GM12878 (cell line): ENCODE data around the gene ABCC1. TPM values are rescaled to one million over a fixed set of nuclear protein-coding genes. Genes with fewer than 3 reads are reported as not detected.

ENCODE experiments used
- ATAC-seq: fragments of 200-7000 bp; cut with Tn5 transposase; 3 replicates; pipeline ENCODE4 v1.9.1; 2020; ENCODE audit warnings: mild to moderate bottlenecking, moderate library complexity
- BruUV-seq: library from RNA; stranded (reverse); fragments of 400-500 nt; replicated peaks from 2 replicates; lab custom pipeline; 2021; lab: Mats Ljungman, UMichigan
- CTCF ChIA-PET: fragments of 300-600 bp; sonication (Branson Sonifier 250); formaldehyde crosslinking; extraction: SDS; loops from one replicate; lab custom pipeline; 2021; ENCODE audit warnings: inconsistent platforms; lab: Yijun Ruan, JAX
- POLR2A ChIA-PET: fragments of 350-600 bp; formaldehyde crosslinking; extraction: SDS; loops from one replicate; lab custom pipeline; 2021; ENCODE audit warnings: inconsistent platforms; lab: Charles Lee
- RAD21 ChIA-PET: fragments of 300-600 bp; sonication (Branson Sonifier 250); formaldehyde crosslinking; loops from one replicate; lab custom pipeline; 2023; ENCODE audit warnings: antibody characterized with exemption; ENCODE audit not compliant: unreplicated experiment; lab: Charles Lee
- SMC1A ChIA-PET: fragments of 300-600 bp; sonication (Branson Sonifier 250); formaldehyde crosslinking; loops from one replicate; lab custom pipeline; 2023; ENCODE audit not compliant: unreplicated experiment, uncharacterized antibody; lab: Charles Lee
- DNase-seq: peaks from one replicate; pipeline ENCODE4 v3.0.0-alpha.2; 2011; ENCODE audit warnings: low read depth, low spot score
- FAIRE-seq: peaks from 3 replicates; lab custom pipeline; 2011; peaks lifted over from hg19 to GRCh38; lab: Jason Lieb, UNC
- H2AFZ ChIP-seq: 2 replicates; pipeline ENCODE4 v1.6.0; 2011; ENCODE audit warnings: low read depth, low read length, control low read depth; ENCODE audit not compliant: control insufficient read depth
- H3K27ac ChIP-seq: 2 replicates; pipeline ENCODE4 v1.5.1; 2011; ENCODE audit warnings: control low read depth; ENCODE audit not compliant: control insufficient read depth, insufficient read depth
- H3K27me3 ChIP-seq, 2 experiments: replicated peaks in 1 of 2; 2 replicates each; pipeline versions ENCODE4 v1.6.0 to v1.6.1; 2011; ENCODE audit warnings: low read length in 1 of 2; ENCODE audit not compliant: control insufficient read depth in 2 of 2, insufficient read depth in 2 of 2
- H3K36me3 ChIP-seq, 2 experiments: 2 replicates each; pipeline ENCODE4 v1.5.1; 2011; ENCODE audit warnings: low read length in 1 of 2; ENCODE audit not compliant: control insufficient read depth in 2 of 2, insufficient read depth in 2 of 2
- H3K4me1 ChIP-seq: 2 replicates; pipeline ENCODE4 v1.6.1; 2011; ENCODE audit warnings: mild to moderate bottlenecking, low read length, moderate library complexity, mixed read lengths; ENCODE audit not compliant: control insufficient read depth, insufficient read depth
- H3K4me2 ChIP-seq: 2 replicates; pipeline ENCODE4 v1.6.0; 2011; ENCODE audit warnings: control low read depth; ENCODE audit not compliant: control insufficient read depth, insufficient read depth
- H3K4me3 ChIP-seq: fragments of 200-600 bp; sonication (generic); 2 replicates; pipeline ENCODE4 v1.5.1; 2016
- H3K79me2 ChIP-seq: 2 replicates; pipeline ENCODE4 v1.6.0; 2011; ENCODE audit warnings: low read length; ENCODE audit not compliant: control insufficient read depth, insufficient read depth
- H3K9ac ChIP-seq: 2 replicates; pipeline ENCODE4 v1.8.0; 2011; ENCODE audit warnings: low read length, control low read depth, mixed read lengths; ENCODE audit not compliant: control insufficient read depth, insufficient read depth
- H3K9me3 ChIP-seq: replicated peaks from 3 replicates; pipeline ENCODE4 v1.5.1; 2011; ENCODE audit warnings: mild to moderate bottlenecking, low read length; ENCODE audit not compliant: control insufficient read depth, insufficient read depth
- H4K20me1 ChIP-seq: 2 replicates; pipeline ENCODE4 v1.6.0; 2011; ENCODE audit not compliant: control insufficient read depth, insufficient read depth
- ASH2L ChIP-seq: fragments of 300-600, 200-600 bp; sonication (generic); IDR thresholded peaks from 2 replicates; pipeline ENCODE4 v1.6.1; 2017; ENCODE audit warnings: low read depth, mild to moderate bottlenecking, borderline replicate concordance
- CHD2 ChIP-seq: IDR thresholded peaks from 2 replicates; pipeline ENCODE4 v1.6.1; 2011; ENCODE audit warnings: low read depth, low read length, improper control_type of control experiment, borderline replicate concordance
- IKZF2 ChIP-seq, 2 experiments: fragments of 450-650 bp; IDR thresholded peaks; 2 replicates each; pipeline ENCODE4 v1.6.1; 2017; ENCODE audit warnings: mild to moderate bottlenecking in 2 of 2, moderate library complexity in 2 of 2
- NFYB ChIP-seq: IDR thresholded peaks from 2 replicates; pipeline ENCODE4 v1.6.1; 2011; ENCODE audit warnings: low read depth, mild to moderate bottlenecking, low read length, improper control_type of control experiment, moderate library complexity; ENCODE audit not compliant: insufficient read depth
- PAX5 ChIP-seq: IDR thresholded peaks from 2 replicates; pipeline ENCODE4 v1.6.1; 2011; ENCODE audit warnings: low read depth, low read length, borderline replicate concordance
- RCOR1 ChIP-seq: conservative IDR thresholded peaks from 2 replicates; pipeline ENCODE4 v1.6.1; 2012; ENCODE audit warnings: low read depth, low read length, improper control_type of control experiment
- SIX5 ChIP-seq: IDR thresholded peaks from 2 replicates; pipeline ENCODE4 v1.6.1; 2011; ENCODE audit warnings: mild to moderate bottlenecking, low read depth, low read length, moderate library complexity; ENCODE audit not compliant: severe bottlenecking
- SP1 ChIP-seq: IDR thresholded peaks from one replicate; pipeline ENCODE4 v1.6.1; 2011; ENCODE audit warnings: low read depth, low read length
- TARDBP ChIP-seq: IDR thresholded peaks from 2 replicates; pipeline ENCODE4 v1.6.1; 2016; ENCODE audit warnings: borderline replicate concordance
- WGBS: methylation state at CpG from one replicate; pipeline ENCODE4 v1.1.6; 2016; ENCODE audit warnings: low lambda C conversion rate; ENCODE audit not compliant: insufficient replicate concordance, insufficient coverage; ENCODE audit errors: missing lambda C conversion rate; 5-methylcytosine and 5-hydroxymethylcytosine counted together
- in situ Hi-C: fragments of 300-500 bp; cut with MboI; formaldehyde crosslinking; loops from 9 replicates; pipeline ENCODE4 v1.14.3; 2018; ENCODE audit warnings: mixed read lengths
- intact Hi-C: fragments of 100-400 bp; cut with micrococcal nuclease; formaldehyde crosslinking; loops from one replicate; pipeline ENCODE4 v1.14.2; 2022; ENCODE audit not compliant: unreplicated experiment
- polyA plus RNA-seq, 11 experiments: library from polyadenylated mRNA; depleted of rRNA in 4 of 11; unstranded in 6 of 11; stranded (reverse) in 5 of 11; fragments of >200 nt; fragmentation: Nextera tagmentation in 4 of 11; fragmentation: Illumina TruSeq in 1 of 11; extraction: Ambion mirVana in 4 of 11; extraction: Trizol in 1 of 11; gene quantifications; 1 replicate in 1 of 11; 2 replicates in 10 of 11; pipeline versions ENCODE4 v1.2.1 to v1.2.3, GENCODE V29; 2011 to 2016; ENCODE audit warnings: inconsistent platforms in 2 of 11, missing spikeins in 2 of 11, low read depth in 1 of 11
- total RNA-seq, 4 experiments: library from RNA; depleted of rRNA in 3 of 4; stranded (reverse); fragments of >200 nt in 3 of 4; fragmentation: Illumina TruSeq in 1 of 4; extraction: Trizol in 1 of 4; gene quantifications; 2 replicates each; pipeline versions ENCODE4 v1.2.1 to v1.2.3, GENCODE V29; 2013 to 2021
- TF ChIP-seq, protein P1 (sequence below): fragments of 450-650 bp; formaldehyde crosslinking; IDR thresholded peaks from 2 replicates; pipeline ENCODE4 v1.5.0; 2022; ENCODE audit warnings: mild to moderate bottlenecking, missing genetic modification characterization

ABCC1 gene
- total and polyA plus RNA-seq, 10 of the 15 experiments (the other 5 are each of a cell fraction or from before 2014, with no cell fraction given): 3.2 to 44.6 (median 14.5) TPM

GRCh38 chr16:16021020-16021419, 71.6 kb downstream of the ABCC1 start:
- H3K79me2 ChIP-seq: no peaks in the 10 kb centered on the region; the same call in 1 of the 2 replicates
- in situ Hi-C loops: no loop called here
- peaks cover 17% of the 10 kb centered on the region for H3K4me1 ChIP-seq
- intact Hi-C loops: no loop called here
- ATAC-seq (no peak), FAIRE-seq (no peak), DNase-seq (no peak)
- RAD21 ChIA-PET: no interaction called here
- POLR2A ChIA-PET: no interaction called here
- H3K4me2 ChIP-seq: no peak overlapping the region
- no peak overlapping the region for H2AFZ ChIP-seq
- CTCF ChIA-PET: no interaction called here
- peaks cover 23 to 28% of the 10 kb centered on the region in 2 experiments for H3K36me3 ChIP-seq
- H3K4me3 ChIP-seq: no peak overlapping the region
- no peaks in the 10 kb centered on the region for H3K27me3 ChIP-seq
- SMC1A ChIA-PET: no interaction called here
- H4K20me1 ChIP-seq: no peaks in the 10 kb centered on the region
- WGBS: 64% methylated on average over 3 of the region's 3 CpGs
- no peak overlapping the region for H3K9ac ChIP-seq
- H3K27ac ChIP-seq: no peak overlapping the region
- BruUV-seq: no TSS peak
- no peaks in the 10 kb centered on the region for H3K9me3 ChIP-seq
- TF ChIP-seq IKZF2 (IDR thresholded peaks at IDR 0.05) (no peak), NFYB (no peak), TARDBP (no peak), CHD2 (no peak), ASH2L (no peak), PAX5 (no peak), RCOR1 (no peak), SIX5 (no peak), SP1 (no peak)
- TF ChIP-seq, protein P1, sequence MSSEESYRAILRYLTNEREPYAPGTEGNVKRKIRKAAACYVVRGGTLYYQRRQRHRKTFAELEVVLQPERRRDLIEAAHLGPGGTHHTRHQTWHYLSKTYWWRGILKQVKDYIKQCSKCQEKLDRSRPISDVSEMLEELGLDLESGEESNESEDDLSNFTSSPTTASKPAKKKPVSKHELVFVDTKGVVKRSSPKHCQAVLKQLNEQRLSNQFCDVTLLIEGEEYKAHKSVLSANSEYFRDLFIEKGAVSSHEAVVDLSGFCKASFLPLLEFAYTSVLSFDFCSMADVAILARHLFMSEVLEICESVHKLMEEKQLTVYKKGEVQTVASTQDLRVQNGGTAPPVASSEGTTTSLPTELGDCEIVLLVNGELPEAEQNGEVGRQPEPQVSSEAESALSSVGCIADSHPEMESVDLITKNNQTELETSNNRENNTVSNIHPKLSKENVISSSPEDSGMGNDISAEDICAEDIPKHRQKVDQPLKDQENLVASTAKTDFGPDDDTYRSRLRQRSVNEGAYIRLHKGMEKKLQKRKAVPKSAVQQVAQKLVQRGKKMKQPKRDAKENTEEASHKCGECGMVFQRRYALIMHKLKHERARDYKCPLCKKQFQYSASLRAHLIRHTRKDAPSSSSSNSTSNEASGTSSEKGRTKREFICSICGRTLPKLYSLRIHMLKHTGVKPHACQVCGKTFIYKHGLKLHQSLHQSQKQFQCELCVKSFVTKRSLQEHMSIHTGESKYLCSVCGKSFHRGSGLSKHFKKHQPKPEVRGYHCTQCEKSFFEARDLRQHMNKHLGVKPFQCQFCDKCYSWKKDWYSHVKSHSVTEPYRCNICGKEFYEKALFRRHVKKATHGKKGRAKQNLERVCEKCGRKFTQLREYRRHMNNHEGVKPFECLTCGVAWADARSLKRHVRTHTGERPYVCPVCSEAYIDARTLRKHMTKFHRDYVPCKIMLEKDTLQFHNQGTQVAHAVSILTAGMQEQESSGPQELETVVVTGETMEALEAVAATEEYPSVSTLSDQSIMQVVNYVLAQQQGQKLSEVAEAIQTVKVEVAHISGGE: no peak
